Measurements from ENCODE around the gene IP6K1.
"Not testable (repeated sequence)": the region's sequence is repeated elsewhere in the genome, so short reads cannot be mapped to it uniquely, and the experiment has no call there.

IP6K1 gene

GRCh38 chr3:49782277-49782676, 4.1 kb downstream of the IP6K1 start:
- H3K4me1 ChIP-seq (ENCODE audit: control insufficient read depth in 5 of 5, insufficient read depth in 5 of 5, low read length in 5 of 5) = peaks cover 0 to 46% (median 33%) of the 10 kb centered on the region in 5 donors

GRCh38 chr3:49781415-49782199, 4.7 kb downstream of the IP6K1 start:
- Histone ChIP-seq H3K27ac (ENCODE audit: low read depth, low read length) (no peak overlapping the region), H3K4me1 (ENCODE audit: control insufficient read depth in 5 of 5, insufficient read depth in 5 of 5, low read length in 5 of 5) (peaks cover 0 to 39% (median 26%) of the 10 kb centered on the region in 5 donors), H3K9me3 (ENCODE audit: control insufficient read depth in 5 of 5, low read length in 5 of 5) (no peaks in the 10 kb centered on the region), H3K36me3 (ENCODE audit: control insufficient read depth in 5 of 5, insufficient read depth in 5 of 5, low read length in 5 of 5) (peaks cover 6 to 20% (median 12%) of the 10 kb centered on the region in 5 donors), H3K4me3 (ENCODE audit: low read depth in 1 of 5, low read length in 5 of 5) (no peak overlapping the region), H3K9ac (ENCODE audit: low read length in 5 of 5) (no peak overlapping the region), H3K27me3 (ENCODE audit: control insufficient read depth in 5 of 5, insufficient read depth in 4 of 5, low read length in 5 of 5) (no peaks in the 10 kb centered on the region)

More at GRCh38 chr3:49782277-49782676, 4.1 kb downstream of the IP6K1 start:
- H3K4me3 ChIP-seq (ENCODE audit: low read depth in 1 of 5, low read length in 5 of 5); H3K9me3 ChIP-seq (ENCODE audit: control insufficient read depth in 5 of 5, low read length in 5 of 5); H3K27me3 ChIP-seq (ENCODE audit: control insufficient read depth in 5 of 5, insufficient read depth in 4 of 5, low read length in 5 of 5); H3K9ac ChIP-seq (ENCODE audit: low read length in 5 of 5); H3K27ac ChIP-seq (ENCODE audit: low read depth, low read length): not testable (repeated sequence)
- peaks cover 6 to 14% (median 9%) of the 10 kb centered on the region in 5 donors for H3K36me3 ChIP-seq (ENCODE audit: control insufficient read depth in 5 of 5, insufficient read depth in 5 of 5, low read length in 5 of 5)

DNA sequence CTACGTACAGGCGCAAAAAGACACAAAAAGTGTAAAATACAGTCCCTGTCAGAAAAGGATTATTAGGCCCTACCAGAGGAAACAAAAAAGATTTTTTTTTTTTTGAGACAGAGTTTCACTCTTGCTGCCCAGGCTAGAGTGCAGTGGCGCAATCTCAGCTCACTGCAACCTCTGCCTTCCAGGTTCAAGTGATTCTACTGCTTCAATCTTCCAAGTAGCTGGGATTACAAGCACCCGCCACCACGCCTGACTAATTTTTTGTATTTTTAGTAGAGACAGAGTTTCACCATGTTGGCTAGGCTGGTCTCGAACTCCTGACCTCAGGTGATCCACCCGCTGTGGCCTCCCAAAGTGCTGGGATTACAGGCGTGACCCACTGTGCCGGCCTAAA, 5.4 kb downstream of the IP6K1 start:
- peak overlapping the region in 2 of 5 donors; percentile 35 to 59 for H3K9ac ChIP-seq (ENCODE audit: low read length in 5 of 5)
- H3K4me3 ChIP-seq (ENCODE audit: low read depth in 1 of 5, low read length in 5 of 5); H3K27me3 ChIP-seq (ENCODE audit: control insufficient read depth in 5 of 5, insufficient read depth in 4 of 5, low read length in 5 of 5); H3K27ac ChIP-seq (ENCODE audit: low read depth, low read length); H3K9me3 ChIP-seq (ENCODE audit: control insufficient read depth in 5 of 5, low read length in 5 of 5): not testable (repeated sequence)
- peaks cover 0 to 37% (median 26%) of the 10 kb centered on the region in 5 donors for H3K4me1 ChIP-seq (ENCODE audit: control insufficient read depth in 5 of 5, insufficient read depth in 5 of 5, low read length in 5 of 5)
- H3K36me3 ChIP-seq (ENCODE audit: control insufficient read depth in 5 of 5, insufficient read depth in 5 of 5, low read length in 5 of 5) = peaks cover 6 to 20% (median 12%) of the 10 kb centered on the region in 5 donors

DNA sequence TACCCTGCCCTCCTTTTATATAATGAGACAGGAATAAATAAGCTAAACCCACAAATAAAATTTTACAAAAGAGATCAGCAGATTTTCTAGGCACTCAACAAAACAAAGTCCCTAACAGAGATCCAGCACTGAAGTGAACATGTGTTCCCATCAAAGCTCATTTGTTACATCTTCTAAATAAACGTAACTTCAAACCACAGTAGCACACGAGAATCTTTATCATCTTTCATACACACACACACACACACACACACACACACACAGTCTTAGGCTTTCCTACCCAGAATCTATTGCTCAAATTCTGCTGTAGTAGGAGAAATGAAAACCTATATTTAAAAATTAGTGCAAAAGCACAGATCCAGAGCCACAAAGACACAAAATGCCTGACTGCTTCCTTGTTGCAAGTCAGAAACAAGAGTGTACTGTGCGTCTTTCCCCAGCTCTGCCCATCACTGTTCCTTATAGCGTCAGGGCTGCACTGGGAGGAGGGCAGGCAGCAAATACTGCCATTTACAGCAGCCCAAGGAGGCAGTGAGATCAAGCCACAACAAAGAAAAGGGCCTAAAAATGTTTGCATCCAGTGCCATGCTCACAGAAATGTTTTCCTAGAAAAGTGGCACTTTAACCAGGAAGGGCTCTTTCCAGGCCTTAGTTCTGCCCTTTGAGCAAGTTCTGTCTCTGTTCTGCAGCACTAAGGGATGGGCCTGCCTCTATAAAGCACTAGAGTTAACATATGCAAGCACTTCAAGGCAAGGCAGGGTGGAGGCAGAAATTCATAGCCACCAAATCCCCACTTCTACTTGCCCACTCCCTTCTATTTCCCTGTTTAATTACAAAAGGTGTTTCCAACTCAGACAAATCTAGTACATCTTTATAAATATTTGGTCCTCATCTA, 6.0 kb downstream of the IP6K1 start:
- no peak overlapping the region for H3K4me3 ChIP-seq (ENCODE audit: low read depth in 1 of 5, low read length in 5 of 5)
- no peaks in the 10 kb centered on the region for H3K9me3 ChIP-seq (ENCODE audit: control insufficient read depth in 5 of 5, low read length in 5 of 5)
- H3K36me3 ChIP-seq (ENCODE audit: control insufficient read depth in 5 of 5, insufficient read depth in 5 of 5, low read length in 5 of 5) = peaks cover 6 to 22% (median 14%) of the 10 kb centered on the region in 5 donors
- peak overlapping the region in 3 of 5 donors; percentile 2 to 59 (median 35) for H3K9ac ChIP-seq (ENCODE audit: low read length in 5 of 5)
- no peaks in the 10 kb centered on the region for H3K27me3 ChIP-seq (ENCODE audit: control insufficient read depth in 5 of 5, insufficient read depth in 4 of 5, low read length in 5 of 5)
- H3K4me1 ChIP-seq (ENCODE audit: control insufficient read depth in 5 of 5, insufficient read depth in 5 of 5, low read length in 5 of 5) = peaks cover 0 to 31% (median 21%) of the 10 kb centered on the region in 5 donors
- H3K27ac ChIP-seq (ENCODE audit: low read depth, low read length) = no peak overlapping the region

DNA sequence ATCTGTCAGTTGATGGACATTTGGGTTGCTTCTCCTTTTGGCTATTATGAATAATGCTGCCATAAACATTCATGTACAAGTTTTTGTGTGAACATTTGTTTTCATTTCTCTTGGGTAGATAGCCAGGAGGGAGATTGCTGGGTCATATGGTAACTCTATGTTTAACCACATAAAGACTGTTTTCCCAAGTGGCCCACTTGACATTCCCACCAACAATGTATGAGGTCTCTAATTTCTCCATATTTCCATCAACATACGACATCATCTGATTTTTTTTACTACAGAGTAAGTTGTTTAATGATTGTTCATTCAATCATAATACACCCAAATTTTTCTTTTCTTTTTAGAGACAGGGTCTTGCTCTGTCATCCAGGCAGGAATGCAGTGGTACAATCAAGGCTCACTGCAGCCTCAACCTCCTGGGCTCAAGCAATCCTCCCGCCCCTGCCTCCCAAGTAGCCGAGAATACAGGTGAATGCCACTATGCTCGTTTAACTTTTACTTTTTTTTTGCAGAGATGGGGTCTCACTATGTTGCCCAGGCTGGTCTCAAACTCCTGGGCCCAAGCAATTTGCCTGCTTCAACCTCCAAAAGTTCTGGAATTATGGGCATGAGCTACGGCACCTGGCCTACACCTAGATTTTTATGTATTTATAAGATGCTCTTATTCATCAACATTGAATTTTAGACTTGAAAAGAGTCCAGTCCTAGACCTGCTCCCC, 6.8 kb downstream of the IP6K1 start:
- peaks cover 0 to 23% (median 17%) of the 10 kb centered on the region in 5 donors for H3K4me1 ChIP-seq (ENCODE audit: control insufficient read depth in 5 of 5, insufficient read depth in 5 of 5, low read length in 5 of 5)
- H3K36me3 ChIP-seq (ENCODE audit: control insufficient read depth in 5 of 5, insufficient read depth in 5 of 5, low read length in 5 of 5) = peaks cover 6 to 26% (median 16%) of the 10 kb centered on the region in 5 donors

GRCh38 chr3:49776101-49776500, 10.2 kb downstream of the IP6K1 start:
- H3K9ac ChIP-seq (ENCODE audit: low read length in 5 of 5); H3K27me3 ChIP-seq (ENCODE audit: control insufficient read depth in 5 of 5, insufficient read depth in 4 of 5, low read length in 5 of 5); H3K27ac ChIP-seq (ENCODE audit: low read depth, low read length); H3K9me3 ChIP-seq (ENCODE audit: control insufficient read depth in 5 of 5, low read length in 5 of 5); H3K4me3 ChIP-seq (ENCODE audit: low read depth in 1 of 5, low read length in 5 of 5): not testable (repeated sequence)
- Histone ChIP-seq H3K4me1 (ENCODE audit: control insufficient read depth in 5 of 5, insufficient read depth in 5 of 5, low read length in 5 of 5) (peaks cover 0 to 10% (median 10%) of the 10 kb centered on the region in 5 donors), H3K36me3 (ENCODE audit: control insufficient read depth in 5 of 5, insufficient read depth in 5 of 5, low read length in 5 of 5) (peaks cover 2 to 19% (median 10%) of the 10 kb centered on the region in 5 donors)

More for the DNA sequence above, 6.8 kb downstream of the IP6K1 start:
- H3K4me3 ChIP-seq (ENCODE audit: low read depth in 1 of 5, low read length in 5 of 5) = no peak overlapping the region
- no peak overlapping the region for H3K27ac ChIP-seq (ENCODE audit: low read depth, low read length)
- no peaks in the 10 kb centered on the region for H3K9me3 ChIP-seq (ENCODE audit: control insufficient read depth in 5 of 5, low read length in 5 of 5)
- H3K9ac ChIP-seq (ENCODE audit: low read length in 5 of 5) = no peak overlapping the region
- no peaks in the 10 kb centered on the region for H3K27me3 ChIP-seq (ENCODE audit: control insufficient read depth in 5 of 5, insufficient read depth in 4 of 5, low read length in 5 of 5)

GRCh38 chr3:49775538-49775937, 10.8 kb downstream of the IP6K1 start:
- no peak overlapping the region for H3K27ac ChIP-seq (ENCODE audit: low read depth, low read length)
- H3K27me3 ChIP-seq (ENCODE audit: control insufficient read depth in 5 of 5, insufficient read depth in 4 of 5, low read length in 5 of 5) = no peaks in the 10 kb centered on the region
- H3K9me3 ChIP-seq (ENCODE audit: control insufficient read depth in 5 of 5, low read length in 5 of 5) = no peaks in the 10 kb centered on the region
- H3K4me1 ChIP-seq (ENCODE audit: control insufficient read depth in 5 of 5, insufficient read depth in 5 of 5, low read length in 5 of 5) = peaks cover 0 to 8% (median 5%) of the 10 kb centered on the region in 5 donors
- no peak overlapping the region for H3K4me3 ChIP-seq (ENCODE audit: low read depth in 1 of 5, low read length in 5 of 5)
- peaks cover 2 to 18% (median 9%) of the 10 kb centered on the region in 5 donors for H3K36me3 ChIP-seq (ENCODE audit: control insufficient read depth in 5 of 5, insufficient read depth in 5 of 5, low read length in 5 of 5)
- H3K9ac ChIP-seq (ENCODE audit: low read length in 5 of 5) = no peak overlapping the region

GRCh38 chr3:49772703-49773102, 13.6 kb downstream of the IP6K1 start:
- Histone ChIP-seq H3K9me3 (ENCODE audit: control insufficient read depth in 5 of 5, low read length in 5 of 5) (no peaks in the 10 kb centered on the region), H3K36me3 (ENCODE audit: control insufficient read depth in 5 of 5, insufficient read depth in 5 of 5, low read length in 5 of 5) (peaks cover 4 to 21% (median 13%) of the 10 kb centered on the region in 5 donors), H3K27me3 (ENCODE audit: control insufficient read depth in 5 of 5, insufficient read depth in 4 of 5, low read length in 5 of 5) (no peaks in the 10 kb centered on the region), H3K4me1 (ENCODE audit: control insufficient read depth in 5 of 5, insufficient read depth in 5 of 5, low read length in 5 of 5) (peaks cover 0 to 5% (median 0%) of the 10 kb centered on the region in 5 donors), H3K9ac (ENCODE audit: low read length in 5 of 5) (no peak overlapping the region), H3K27ac (ENCODE audit: low read depth, low read length) (no peak overlapping the region), H3K4me3 (ENCODE audit: low read depth in 1 of 5, low read length in 5 of 5) (no peak overlapping the region)

DNA sequence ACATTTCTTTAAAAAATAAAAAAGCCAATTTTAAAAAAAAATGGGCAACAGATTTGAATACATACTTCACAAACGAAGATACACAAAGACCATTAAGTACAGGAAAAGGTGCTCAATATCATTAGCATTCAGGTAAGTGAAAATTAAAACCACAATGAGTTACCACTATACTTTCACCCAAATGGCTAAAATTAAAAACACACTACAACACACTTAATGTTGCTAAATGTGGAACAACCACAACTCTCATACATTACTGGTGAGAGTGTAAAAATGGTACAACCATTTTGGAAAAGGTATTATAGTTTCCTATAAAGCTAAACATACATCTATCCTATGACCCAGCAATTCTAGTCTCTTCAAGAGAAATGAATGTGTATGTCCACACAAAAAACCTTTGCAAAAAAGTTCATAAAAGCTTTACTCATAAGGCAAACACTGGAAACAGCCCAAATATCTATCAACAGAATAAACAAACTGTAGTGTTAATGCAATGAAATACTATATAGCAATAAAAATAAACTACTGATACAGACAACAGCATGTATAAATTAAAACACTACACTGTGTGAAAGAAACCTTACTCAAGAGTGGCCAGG, 14.9 kb downstream of the IP6K1 start:
- Histone ChIP-seq H3K36me3 (ENCODE audit: control insufficient read depth in 5 of 5, insufficient read depth in 5 of 5, low read length in 5 of 5) (peaks cover 4 to 14% (median 7%) of the 10 kb centered on the region in 5 donors), H3K9ac (ENCODE audit: low read length in 5 of 5) (no peak overlapping the region), H3K4me3 (ENCODE audit: low read depth in 1 of 5, low read length in 5 of 5) (no peak overlapping the region), H3K4me1 (ENCODE audit: control insufficient read depth in 5 of 5, insufficient read depth in 5 of 5, low read length in 5 of 5) (peaks cover 0 to 5% (median 0%) of the 10 kb centered on the region in 5 donors), H3K27me3 (ENCODE audit: control insufficient read depth in 5 of 5, insufficient read depth in 4 of 5, low read length in 5 of 5) (no peaks in the 10 kb centered on the region), H3K9me3 (ENCODE audit: control insufficient read depth in 5 of 5, low read length in 5 of 5) (no peaks in the 10 kb centered on the region), H3K27ac (ENCODE audit: low read depth, low read length) (no peak overlapping the region)

All from subcutaneous abdominal adipose tissue (tissue), 5 donors.